ENCODE measurements around the gene TGFA.

- TF ChIP-seq EZH2 (IDR thresholded peaks at IDR 0.05; ENCODE audit: borderline replicate concordance, low read length) (no peak), CTCF (IDR thresholded peaks at IDR 0.05; ENCODE audit: low read length) (no peak)
Observed at GRCh38 chr2:70496819-70497218, 56.8 kb downstream of the TGFA start.

Measured in OCI-LY1 (cell line).